ENCODE data around the gene AKAP6.

AKAP6 gene

DNA sequence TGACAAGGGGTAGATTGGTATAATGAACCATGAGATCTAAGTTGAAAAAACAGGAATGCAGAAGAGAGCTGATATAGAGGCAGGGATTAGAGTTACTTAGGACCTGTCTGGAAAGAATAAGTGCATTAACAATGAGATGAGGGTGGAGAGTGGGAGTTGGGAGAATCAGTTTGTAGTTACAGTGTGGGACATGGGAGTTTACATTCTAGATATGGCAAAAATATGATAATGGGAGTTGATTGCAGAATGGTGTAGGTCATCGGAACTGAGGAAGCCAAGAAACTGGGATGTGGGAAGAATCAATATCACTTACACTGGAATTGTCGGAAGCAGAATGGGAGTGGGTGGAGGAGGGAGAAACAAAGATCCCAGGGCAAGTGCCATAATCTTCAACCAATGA, 308.5 kb downstream of the AKAP6 start:
- Histone ChIP-seq H3K27me3 (ENCODE audit: insufficient read depth, low read depth) (no peaks in the 10 kb centered on the region), H4K20me1 (ENCODE audit: insufficient read depth) (no peaks in the 10 kb centered on the region), H3K4me1 (ENCODE audit: low read depth, poor library complexity, severe bottlenecking) (peaks cover 9% of the 10 kb centered on the region), H3K4me3 (IDR thresholded peaks at IDR 0.05; ENCODE audit: insufficient read depth, low read depth, low read length) (no peak overlapping the region), H2AFZ (ENCODE audit: low read depth) (no peak overlapping the region), H3K4me2 (no peak overlapping the region), H3K9ac (no peak overlapping the region), H3K79me2 (ENCODE audit: insufficient read depth, low read depth) (no peaks in the 10 kb centered on the region), H3K36me3 (ENCODE audit: insufficient read depth) (no peaks in the 10 kb centered on the region), H3K27ac (no peak overlapping the region)
- TF ChIP-seq, protein P1, sequence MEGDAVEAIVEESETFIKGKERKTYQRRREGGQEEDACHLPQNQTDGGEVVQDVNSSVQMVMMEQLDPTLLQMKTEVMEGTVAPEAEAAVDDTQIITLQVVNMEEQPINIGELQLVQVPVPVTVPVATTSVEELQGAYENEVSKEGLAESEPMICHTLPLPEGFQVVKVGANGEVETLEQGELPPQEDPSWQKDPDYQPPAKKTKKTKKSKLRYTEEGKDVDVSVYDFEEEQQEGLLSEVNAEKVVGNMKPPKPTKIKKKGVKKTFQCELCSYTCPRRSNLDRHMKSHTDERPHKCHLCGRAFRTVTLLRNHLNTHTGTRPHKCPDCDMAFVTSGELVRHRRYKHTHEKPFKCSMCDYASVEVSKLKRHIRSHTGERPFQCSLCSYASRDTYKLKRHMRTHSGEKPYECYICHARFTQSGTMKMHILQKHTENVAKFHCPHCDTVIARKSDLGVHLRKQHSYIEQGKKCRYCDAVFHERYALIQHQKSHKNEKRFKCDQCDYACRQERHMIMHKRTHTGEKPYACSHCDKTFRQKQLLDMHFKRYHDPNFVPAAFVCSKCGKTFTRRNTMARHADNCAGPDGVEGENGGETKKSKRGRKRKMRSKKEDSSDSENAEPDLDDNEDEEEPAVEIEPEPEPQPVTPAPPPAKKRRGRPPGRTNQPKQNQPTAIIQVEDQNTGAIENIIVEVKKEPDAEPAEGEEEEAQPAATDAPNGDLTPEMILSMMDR (conservative IDR thresholded peaks at IDR 0.05; ENCODE audit: low read depth, low read length), result no peak

DNA sequence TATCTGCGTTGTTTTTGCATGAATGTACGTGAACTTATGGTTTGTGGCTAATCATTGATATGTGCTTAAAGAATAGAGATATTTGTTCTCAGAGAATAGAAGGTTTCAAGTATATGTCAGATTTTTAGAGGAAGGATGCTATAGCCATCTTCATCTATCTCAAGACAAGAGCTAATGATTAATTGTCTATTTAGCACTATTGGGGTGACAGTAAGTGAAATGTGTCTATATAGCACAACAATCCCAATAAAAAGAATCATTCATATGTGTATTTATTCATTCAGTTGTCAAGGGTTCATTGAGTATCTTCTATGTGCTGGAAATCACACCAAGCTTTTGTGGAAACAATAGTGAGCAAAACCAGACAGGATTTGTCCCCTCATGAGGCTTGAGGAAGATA, 310.1 kb downstream of the AKAP6 start:
- Histone ChIP-seq H3K4me3 (IDR thresholded peaks at IDR 0.05; ENCODE audit: insufficient read depth, low read depth, low read length) (no peak overlapping the region), H3K9ac (no peak overlapping the region), H3K4me1 (ENCODE audit: low read depth, poor library complexity, severe bottlenecking) (peaks cover 9% of the 10 kb centered on the region), H3K27me3 (ENCODE audit: insufficient read depth, low read depth) (no peaks in the 10 kb centered on the region), H3K79me2 (ENCODE audit: insufficient read depth, low read depth) (no peaks in the 10 kb centered on the region), H3K4me2 (no peak overlapping the region), H4K20me1 (ENCODE audit: insufficient read depth) (no peaks in the 10 kb centered on the region), H3K27ac (no peak overlapping the region), H2AFZ (ENCODE audit: low read depth) (no peak overlapping the region), H3K36me3 (ENCODE audit: insufficient read depth) (no peaks in the 10 kb centered on the region)
- TF ChIP-seq, protein P1 (conservative IDR thresholded peaks at IDR 0.05; ENCODE audit: low read depth, low read length), result no peak

DNA sequence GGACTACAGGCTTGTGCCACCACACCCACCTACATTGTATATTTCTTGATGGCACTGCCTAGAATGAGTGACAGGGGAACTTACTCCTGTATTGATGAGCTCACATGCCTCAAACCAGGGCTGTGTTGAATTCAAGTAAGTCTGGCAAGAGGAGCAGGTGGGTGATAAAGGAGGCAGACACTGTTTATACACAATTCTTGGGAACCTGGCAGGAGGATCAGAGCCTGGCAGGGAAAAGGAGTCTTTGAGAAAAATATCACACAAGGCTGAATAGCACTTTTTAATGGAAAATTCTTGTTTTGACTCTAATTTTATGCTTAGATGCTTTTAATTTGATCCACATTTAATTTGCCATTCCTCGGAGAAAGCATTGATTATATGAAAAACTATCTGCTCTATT, 316.5 kb downstream of the AKAP6 start:
- Histone ChIP-seq H3K36me3 (ENCODE audit: insufficient read depth) (no peaks in the 10 kb centered on the region), H3K4me3 (IDR thresholded peaks at IDR 0.05; ENCODE audit: insufficient read depth, low read depth, low read length) (no peak overlapping the region), H3K4me2 (no peak overlapping the region), H4K20me1 (ENCODE audit: insufficient read depth) (no peaks in the 10 kb centered on the region), H3K79me2 (ENCODE audit: insufficient read depth, low read depth) (no peaks in the 10 kb centered on the region), H2AFZ (ENCODE audit: low read depth) (no peak overlapping the region), H3K27ac (no peak overlapping the region), H3K4me1 (ENCODE audit: low read depth, poor library complexity, severe bottlenecking) (no peaks in the 10 kb centered on the region), H3K9ac (no peak overlapping the region), H3K27me3 (ENCODE audit: insufficient read depth, low read depth) (no peaks in the 10 kb centered on the region)
- TF ChIP-seq, protein P1 (conservative IDR thresholded peaks at IDR 0.05; ENCODE audit: low read depth, low read length), result no peak

DNA sequence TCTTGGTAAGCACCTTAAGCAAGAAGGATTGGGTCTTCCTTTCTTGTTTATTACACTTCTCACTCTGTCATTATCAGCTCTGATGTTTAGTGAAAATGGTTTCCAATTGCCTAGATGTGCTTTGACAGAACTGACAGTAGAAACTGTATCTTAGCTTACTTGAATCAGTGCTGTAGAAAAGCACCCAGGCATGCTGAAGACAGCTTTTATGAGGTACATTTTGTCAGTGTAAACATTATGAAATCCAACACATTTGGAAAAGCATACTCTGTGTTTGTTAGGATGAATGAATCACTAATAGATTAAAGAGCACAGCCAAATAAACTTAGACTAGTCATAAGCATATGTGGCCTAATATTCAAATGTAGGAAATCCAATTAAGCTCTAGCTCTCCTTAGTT, 319.3 kb downstream of the AKAP6 start:
- Histone ChIP-seq H3K9ac (no peak overlapping the region), H3K79me2 (ENCODE audit: insufficient read depth, low read depth) (no peaks in the 10 kb centered on the region), H3K27ac (no peak overlapping the region), H3K4me2 (no peak overlapping the region), H3K4me1 (ENCODE audit: low read depth, poor library complexity, severe bottlenecking) (no peaks in the 10 kb centered on the region), H2AFZ (ENCODE audit: low read depth) (no peak overlapping the region), H3K36me3 (ENCODE audit: insufficient read depth) (no peaks in the 10 kb centered on the region), H3K27me3 (ENCODE audit: insufficient read depth, low read depth) (no peaks in the 10 kb centered on the region), H4K20me1 (ENCODE audit: insufficient read depth) (no peaks in the 10 kb centered on the region), H3K4me3 (IDR thresholded peaks at IDR 0.05; ENCODE audit: insufficient read depth, low read depth, low read length) (no peak overlapping the region)
- TF ChIP-seq, protein P1 (conservative IDR thresholded peaks at IDR 0.05; ENCODE audit: low read depth, low read length), result no peak

Data from KMS-11 (cell line).